GM23248 (cell line): Measurements from ENCODE around the gene FAM171A1.

Experiments used
- EZH2 ChIP-seq: fragments of 200-600 bp; sonication (generic); IDR thresholded peaks from 2 replicates; pipeline ENCODE4 v1.6.1; 2018; ENCODE audit warnings: antibody characterized with exemption, mild to moderate bottlenecking; ENCODE audit not compliant: insufficient read depth, poor library complexity, severe bottlenecking
- EZH2phosphoT487 ChIP-seq: fragments of 200-600 bp; sonication (generic); IDR thresholded peaks from 2 replicates; pipeline ENCODE4 v1.6.1; 2018; ENCODE audit warnings: antibody characterized with exemption, moderate library complexity, mild to moderate bottlenecking, low read depth; ENCODE audit not compliant: insufficient read depth

DNA sequence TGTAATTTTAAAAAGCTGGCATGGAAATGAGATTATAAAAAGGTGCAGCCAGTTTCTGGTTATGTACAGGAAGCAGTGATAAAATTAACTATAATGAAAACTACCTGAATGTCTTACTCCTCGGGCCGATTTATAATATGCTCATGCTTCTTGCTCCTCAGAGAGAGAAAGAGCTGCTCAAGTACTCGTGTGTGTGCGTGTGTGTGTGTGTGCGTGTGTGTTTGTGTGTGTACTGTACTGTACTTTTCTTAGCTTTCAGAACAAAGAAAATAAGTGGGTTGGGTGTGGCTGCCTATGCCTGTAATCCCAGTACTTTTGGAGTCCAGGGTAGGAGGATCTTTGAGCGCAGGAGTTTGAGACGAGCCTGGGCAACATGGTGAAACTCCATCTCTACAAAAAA lies 106.0 kb downstream of the FAM171A1 start:
- TF ChIP-seq EZH2: no peak
- TF ChIP-seq EZH2phosphoT487: no peak
